GM19452 (cell line): Measurements from ENCODE around the gene HDAC5.
"Not testable (repeated sequence)": the region's sequence is repeated elsewhere in the genome, so short reads cannot be mapped to it uniquely, and the experiment has no call there.

Source experiments
- ATAC-seq: cut with Tn5 transposase; IDR thresholded peaks from one replicate; pipeline ENCODE4 v1.9.1; 2021; ENCODE audit not compliant: unreplicated experiment

The HDAC5 gene

GRCh38 chr17:44112284-44113280, 10.9 kb downstream of the HDAC5 start:
- no peak for ATAC-seq

GRCh38 chr17:44111777-44112176, 11.7 kb downstream of the HDAC5 start:
- no peak for ATAC-seq

- peak; percentile 47 for ATAC-seq
Observed at GRCh38 chr17:44110823-44111633, 12.4 kb downstream of the HDAC5 start.

GRCh38 chr17:44110011-44110686, 13.3 kb downstream of the HDAC5 start:
- ATAC-seq, result no peak

GRCh38 chr17:44109312-44109630, 14.2 kb downstream of the HDAC5 start:
- no peak for ATAC-seq

- ATAC-seq, result no peak
Observed at GRCh38 chr17:44108440-44109311, 14.8 kb downstream of the HDAC5 start.

GRCh38 chr17:44106801-44107200, 16.6 kb downstream of the HDAC5 start:
- no peak for ATAC-seq

GRCh38 chr17:44105941-44106340, 17.5 kb downstream of the HDAC5 start:
- no peak for ATAC-seq

GRCh38 chr17:44105483-44105882, 18.0 kb downstream of the HDAC5 start:
- no peak for ATAC-seq

- ATAC-seq, result no peak
Observed at GRCh38 chr17:44102849-44103622, 20.4 kb downstream of the HDAC5 start.

GRCh38 chr17:44101858-44102257, 21.6 kb downstream of the HDAC5 start:
- ATAC-seq, result not testable (repeated sequence)

- ATAC-seq, result no peak
Observed at GRCh38 chr17:44097110-44097958, 26.1 kb downstream of the HDAC5 start.

- ATAC-seq, result no peak
Observed at GRCh38 chr17:44095647-44096496, 27.6 kb downstream of the HDAC5 start.

- ATAC-seq, result no peak
Observed at GRCh38 chr17:44095388-44095646, 28.1 kb downstream of the HDAC5 start.

GRCh38 chr17:44094701-44095387, 28.6 kb downstream of the HDAC5 start:
- ATAC-seq, result no peak

- no peak for ATAC-seq
Observed at GRCh38 chr17:44093231-44093900, 30.1 kb downstream of the HDAC5 start.

- ATAC-seq, result no peak
Observed at GRCh38 chr17:44092051-44092450, 31.4 kb downstream of the HDAC5 start.
